Amygdala (tissue), 56 donors: ENCODE measurements around the gene MAPK8IP1.
"Not testable (repeated sequence)": the region's sequence is repeated elsewhere in the genome, so short reads cannot be mapped to it uniquely, and the experiment has no call there.

Experiments
- DNase-seq, 56 donors: peaks; one replicate each; lab custom pipeline; 2025; lab: John Stamatoyannopoulos, UW

Gene MAPK8IP1

DNA sequence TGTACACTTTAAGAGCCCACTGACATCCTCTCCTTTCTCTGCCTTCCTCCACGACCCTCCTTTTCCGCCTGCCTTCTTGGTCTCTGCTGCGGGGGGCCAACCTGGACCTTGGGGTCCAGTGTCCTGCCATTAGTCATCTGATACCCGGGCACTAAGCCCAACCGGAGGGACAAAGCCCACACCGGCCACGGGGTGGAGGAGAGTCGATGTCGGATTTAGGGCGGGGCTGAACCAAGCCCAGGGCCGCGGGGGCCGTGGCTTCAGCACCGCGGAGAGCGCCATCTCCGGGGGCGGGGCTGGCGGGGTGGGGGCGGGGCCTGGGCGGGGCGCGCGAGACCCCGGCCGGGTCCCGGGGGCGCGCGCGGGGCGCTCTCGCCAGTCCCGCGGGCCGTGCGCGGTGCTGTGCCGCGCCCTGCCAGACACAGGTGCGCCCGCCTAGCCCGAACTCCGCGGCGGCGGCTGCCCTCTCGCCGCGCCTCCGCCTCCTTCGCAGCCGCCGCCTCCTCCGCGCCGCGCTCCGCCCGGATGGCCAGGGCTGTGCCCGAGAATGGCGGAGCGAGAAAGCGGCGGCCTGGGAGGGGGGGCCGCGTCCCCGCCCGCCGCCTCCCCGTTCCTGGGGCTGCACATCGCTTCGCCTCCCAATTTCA, at the start of gene MAPK8IP1:
MAPK8IP1 (plus strand) TSS at position 378 of the 647 bp plus-strand sequence; CDS start at position 548, 170 bp downstream.
- peak in 20 of 56 donors; percentile 23 to 74 (median 44) for DNase-seq

DNA sequence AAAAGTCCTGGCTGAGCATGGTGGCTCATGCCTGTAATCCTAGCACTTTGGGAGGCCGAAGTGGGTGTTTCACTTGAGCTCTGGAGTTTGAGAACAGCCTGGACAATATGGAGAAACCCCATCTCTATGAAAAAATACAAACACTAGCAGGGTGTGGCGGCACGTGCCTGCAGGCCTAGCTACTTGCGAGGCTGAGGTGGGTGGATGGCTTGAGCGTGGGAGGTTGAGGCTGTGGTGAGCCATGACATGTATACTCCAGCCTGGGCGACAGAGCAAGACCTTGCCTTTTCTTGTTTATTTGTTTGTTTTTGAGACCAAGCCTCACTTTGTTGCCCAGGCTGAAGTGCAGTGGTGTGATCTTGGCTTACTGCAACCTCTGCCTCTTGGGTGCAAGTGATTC, 46.2 kb upstream of the MAPK8IP1 start:
- DNase-seq: no peak

DNA sequence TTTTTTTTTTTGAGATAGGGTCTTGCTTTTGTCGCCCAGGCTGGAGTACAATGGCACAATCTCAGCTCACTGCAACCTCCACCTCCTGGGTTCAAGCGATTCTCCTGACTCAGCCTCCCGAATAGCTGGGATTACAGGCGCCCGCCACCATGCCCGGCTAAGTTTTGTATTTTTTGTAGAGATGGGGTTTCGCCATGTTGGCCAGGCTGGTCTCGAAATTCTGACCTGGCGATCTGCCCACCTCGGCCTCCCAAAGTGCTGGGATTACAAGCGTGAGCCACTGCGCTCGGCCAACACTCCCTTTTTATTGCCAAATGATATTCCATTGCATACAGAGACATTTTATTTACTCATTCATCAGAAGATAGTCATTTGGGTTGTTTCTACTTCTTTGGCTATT, 45.2 kb upstream of the MAPK8IP1 start:
- not testable (repeated sequence) for DNase-seq

DNA sequence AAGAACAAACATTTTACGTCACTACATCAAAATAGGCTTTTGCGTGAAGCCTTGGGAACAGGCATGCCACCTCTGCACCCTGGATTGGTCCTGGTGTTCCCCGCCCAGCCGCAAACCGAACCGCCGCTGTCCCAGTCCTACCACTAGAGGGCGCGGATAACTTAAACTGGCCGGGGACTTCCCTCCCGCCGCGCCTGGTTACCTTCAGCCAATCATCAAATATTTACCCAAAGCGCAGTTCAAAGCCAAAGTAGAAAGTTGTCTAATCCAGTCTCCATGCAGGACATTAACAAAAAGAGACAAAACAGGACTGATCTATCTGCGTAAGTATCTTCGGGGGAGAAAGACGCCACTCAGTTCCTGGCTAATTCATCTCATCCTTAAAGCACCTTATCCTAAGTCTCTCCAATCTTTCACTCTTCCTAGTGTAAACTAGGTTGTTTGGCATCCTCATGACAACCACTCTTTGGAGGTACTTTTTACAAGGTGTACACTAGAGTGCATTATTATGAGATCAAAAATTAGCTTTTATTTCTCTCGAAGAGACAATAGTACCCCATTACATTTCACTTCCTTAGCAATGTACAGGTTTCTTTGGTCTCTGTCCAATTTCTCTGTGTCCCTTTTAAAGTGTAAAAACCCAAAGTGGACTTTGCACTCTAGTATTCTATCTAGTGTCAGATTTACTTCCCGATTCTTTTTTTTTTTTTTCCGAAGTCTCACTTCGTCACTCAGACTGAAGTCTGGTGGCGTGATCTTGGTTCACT, 42.1 kb upstream of the MAPK8IP1 start:
- peak in 55 of 56 donors; percentile 13 to 91 (median 67) for DNase-seq

DNA sequence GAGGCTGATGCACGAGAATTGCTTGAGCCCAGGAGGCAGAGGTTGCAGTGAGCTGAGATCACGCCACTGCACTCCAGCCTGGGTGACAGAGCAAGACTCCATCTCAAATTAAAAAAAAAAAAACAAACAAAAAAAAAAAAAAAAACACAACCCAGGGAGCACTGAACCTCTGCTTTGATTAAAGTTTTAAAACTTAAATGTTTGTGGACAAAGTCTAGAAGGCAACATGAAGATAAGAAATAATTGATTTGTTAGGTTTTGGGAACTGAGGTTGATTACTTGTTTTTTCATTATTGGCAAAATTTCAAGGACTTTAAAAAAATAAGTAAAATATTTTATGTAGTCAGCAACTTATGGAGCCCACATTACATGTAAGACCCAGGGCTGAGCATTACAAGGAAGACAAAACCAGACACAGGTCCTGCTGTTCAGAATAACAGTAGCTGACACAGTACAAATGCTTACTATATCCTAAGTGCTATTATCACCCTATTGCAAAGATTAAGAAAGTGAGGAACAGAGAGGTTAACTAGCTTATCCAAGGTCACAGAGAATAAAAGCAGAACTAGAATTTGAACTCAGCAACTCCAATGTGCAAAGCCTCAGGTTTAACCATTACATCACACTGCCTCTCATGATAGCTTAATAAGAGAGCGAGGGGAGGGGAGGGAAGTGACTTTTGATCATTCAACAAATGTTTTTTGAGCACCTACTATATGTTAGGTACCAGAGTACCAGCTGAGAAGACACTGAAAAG, 40.5 kb upstream of the MAPK8IP1 start:
- DNase-seq: no peak

DNA sequence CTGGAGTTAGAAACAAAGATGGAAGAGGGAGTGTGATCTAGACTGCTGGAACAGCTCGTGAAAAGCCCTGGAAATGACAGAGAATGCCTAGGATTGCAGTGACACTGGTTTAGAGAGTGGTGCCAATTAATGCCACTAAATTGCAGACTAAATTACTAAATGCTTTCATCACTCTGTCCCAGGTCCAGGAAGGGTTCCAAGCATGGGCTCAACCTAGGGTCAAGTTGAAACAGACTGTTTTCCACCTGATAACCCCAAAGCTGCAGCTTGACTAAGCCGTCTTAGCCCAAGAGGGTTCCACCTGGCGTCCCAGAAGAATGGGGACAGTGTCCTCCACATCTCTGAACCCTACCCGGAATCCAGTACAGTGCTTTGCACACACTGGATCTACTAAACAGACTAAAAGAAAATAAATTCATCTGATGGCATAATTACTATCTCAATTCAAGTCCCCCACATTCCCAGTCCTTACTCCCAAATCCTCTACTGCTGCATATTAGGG, 39.2 kb upstream of the MAPK8IP1 start:
- no peak for DNase-seq

DNA sequence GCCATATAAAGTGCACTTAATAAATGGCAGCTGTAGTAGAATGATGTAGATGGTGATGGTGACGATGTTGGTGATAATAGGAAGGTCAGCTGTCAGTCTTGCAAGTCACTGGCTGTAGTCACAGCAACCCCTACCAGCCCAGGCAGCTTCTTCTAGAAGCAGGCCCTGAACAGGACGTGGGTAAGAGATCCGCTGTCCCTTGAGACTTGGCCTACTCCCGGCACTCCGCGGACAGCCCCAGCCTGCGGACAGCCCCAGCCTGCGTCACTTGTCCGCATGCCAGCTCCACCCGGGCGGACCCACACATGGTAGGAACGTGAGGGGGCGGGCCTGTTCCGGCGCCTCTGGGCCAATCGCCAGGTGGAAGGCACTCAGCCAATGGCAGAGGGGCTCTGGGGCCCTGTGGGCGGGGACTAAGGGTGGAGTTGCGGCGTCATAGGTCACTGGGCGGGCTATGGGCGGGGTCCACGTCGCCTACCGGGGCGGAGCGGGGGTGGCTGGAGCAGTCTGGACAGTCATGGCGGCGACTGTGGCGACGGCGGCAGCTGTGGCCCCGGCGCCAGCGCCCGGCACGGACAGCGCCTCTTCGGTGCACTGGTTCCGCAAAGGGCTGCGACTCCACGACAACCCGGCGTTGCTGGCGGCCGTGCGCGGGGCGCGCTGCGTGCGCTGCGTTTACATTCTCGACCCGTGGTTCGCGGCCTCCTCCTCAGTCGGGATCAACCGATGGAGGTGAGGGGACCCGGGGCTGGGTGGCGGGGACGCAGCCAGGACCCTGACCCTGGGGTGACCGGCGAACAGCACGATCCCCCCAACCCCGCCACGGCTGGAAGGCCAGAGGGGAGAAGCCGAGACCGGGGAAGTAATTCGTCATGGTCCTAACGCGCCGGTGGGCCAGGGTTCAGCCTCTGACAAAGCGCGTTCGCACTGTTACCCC, 38.2 kb upstream of the MAPK8IP1 start, which contains the start of gene CRY2:
CRY2 (plus strand) TSS at position 502 of the 937 bp plus-strand sequence; CDS start at position 518, 16 bp downstream.
- peak; percentile 91 to 100 (median 99) for DNase-seq

DNA sequence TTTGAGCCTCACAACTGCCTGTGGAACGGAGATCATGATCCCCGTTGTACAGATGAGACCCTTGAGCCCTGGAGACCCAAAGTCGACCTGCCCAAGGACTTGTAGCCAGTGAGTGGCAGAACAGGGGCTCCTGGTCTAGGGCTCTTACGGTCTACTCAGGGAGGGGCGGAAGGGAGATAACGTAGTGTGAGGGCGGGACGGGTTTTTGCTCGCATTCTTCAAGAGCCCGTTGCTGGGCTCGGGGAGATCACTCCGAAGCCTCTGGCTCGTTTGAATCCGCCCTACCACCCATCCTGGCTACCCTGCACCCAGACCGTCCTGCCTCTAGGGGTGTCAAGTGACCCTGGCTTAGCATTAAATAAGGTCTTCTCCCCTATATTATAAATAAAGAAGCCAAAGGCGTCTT, 37.5 kb upstream of the MAPK8IP1 start:
- DNase-seq: peak in 15 of 56 donors; percentile 25 to 64 (median 46)

DNA sequence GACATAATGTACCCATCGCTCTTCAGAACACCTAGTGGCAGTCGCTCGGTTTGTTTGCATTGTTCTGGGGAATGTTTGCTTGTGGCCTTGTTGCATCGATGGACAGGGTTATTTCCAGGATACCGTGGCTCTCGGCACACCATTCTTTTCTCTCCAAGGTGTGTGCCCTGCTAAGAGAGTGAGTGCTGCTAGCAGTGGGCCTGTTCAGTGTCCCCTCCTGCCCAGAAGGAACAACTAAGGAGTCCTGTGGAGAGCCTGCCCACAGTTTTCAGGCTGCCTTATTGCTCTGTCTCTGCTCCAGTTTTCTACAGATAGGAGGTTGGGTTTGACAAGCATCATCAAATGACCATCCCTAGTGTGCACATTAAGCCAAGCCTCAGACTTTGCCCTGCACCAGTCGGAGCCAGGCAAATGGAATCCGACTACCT, 36.8 kb upstream of the MAPK8IP1 start:
- no peak for DNase-seq

DNA sequence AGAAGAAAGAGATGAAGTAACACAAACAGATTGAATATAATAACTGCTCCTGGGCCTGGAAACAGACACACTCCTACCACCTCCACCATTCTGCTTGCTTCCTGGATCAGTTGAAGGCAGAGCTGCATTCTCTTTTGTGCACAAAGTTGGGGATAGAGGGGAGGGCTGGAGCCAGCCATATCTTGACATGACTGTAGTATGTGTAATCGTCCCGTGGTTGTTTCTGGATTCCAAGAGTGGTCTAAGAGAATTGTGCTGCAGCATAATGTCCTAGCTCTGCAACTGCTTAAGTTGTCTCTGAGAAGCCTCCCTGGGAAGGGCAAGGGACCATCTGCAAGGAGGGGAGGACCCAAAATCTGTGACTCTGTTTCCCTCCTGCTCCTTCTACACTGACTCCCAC, 35.0 kb upstream of the MAPK8IP1 start:
- DNase-seq: no peak

DNA sequence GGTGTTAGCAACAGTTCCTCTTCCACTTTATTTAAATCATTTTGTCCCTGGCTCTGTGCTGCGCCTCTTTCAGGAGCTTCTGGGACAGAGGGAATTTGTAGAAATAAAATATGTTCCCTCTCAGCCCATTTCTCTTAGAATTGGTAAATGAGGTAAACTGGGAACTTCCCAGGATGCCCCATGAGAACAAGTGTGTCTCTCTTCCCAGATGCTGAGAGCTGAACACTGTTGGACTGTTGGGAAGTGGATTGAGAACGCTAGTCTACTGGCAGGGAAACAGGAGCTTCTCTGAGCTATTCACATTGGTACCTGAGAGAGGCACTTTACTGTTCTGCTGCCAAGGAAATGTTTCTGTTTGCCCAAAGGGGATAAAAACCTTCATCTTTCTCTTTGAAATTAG, 34.2 kb upstream of the MAPK8IP1 start:
- DNase-seq: peak in 1 of 56 donors; percentile 12

DNA sequence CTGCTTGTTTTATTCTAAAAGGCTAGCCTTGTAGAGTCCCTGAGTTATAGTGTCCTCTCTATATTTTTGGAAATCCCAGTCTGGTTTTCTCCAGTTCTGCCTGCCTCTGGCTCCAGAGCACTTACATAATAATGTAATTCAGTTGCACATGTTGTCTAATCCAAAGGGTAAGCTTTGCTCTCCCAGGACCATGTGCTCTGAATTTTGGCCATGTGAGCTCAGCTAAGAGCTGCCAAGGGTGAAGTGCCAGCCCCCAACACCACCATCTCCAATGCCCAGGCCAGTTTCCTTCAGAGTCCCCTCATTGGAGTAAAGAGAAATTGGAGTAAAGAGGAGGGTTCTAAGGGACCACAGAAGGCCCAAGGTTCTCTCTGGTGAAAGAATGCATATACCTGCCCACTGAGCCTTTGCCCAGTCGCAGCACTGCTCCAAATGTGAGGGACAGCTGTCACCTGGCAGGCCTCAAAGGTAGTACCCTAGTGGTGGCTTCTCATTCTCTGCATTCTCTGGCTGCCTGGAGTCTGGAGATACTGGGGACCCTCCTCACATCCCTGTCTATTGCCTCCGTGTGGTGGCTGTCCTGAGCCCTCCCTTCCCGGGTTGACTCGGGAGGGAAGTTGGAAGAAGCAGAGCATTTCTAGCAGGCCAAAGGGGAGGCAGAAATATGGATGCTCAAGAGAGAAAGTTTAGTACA, 33.3 kb upstream of the MAPK8IP1 start:
- DNase-seq: peak in 26 of 56 donors; percentile 16 to 68 (median 39)

DNA sequence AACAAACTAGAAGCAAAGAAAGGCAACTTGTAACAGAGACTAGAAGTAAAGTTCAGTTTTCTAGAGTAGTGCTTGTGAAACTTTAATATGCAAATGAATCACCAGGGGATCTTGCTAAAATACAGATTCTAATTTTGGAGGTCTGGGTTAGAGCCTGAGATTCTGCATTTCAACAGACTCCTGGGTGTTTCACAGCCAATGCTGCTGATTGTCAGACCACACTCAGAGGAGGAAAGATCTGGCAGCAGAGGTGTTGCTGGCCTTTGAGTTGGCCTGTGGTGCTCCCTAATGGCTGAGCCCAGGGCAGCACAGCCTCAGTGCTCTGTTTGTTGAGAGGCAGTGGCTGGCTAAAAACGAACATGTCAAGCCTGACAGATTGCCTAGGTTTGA, 32.7 kb upstream of the MAPK8IP1 start:
- DNase-seq: peak in 1 of 56 donors; percentile 17

DNA sequence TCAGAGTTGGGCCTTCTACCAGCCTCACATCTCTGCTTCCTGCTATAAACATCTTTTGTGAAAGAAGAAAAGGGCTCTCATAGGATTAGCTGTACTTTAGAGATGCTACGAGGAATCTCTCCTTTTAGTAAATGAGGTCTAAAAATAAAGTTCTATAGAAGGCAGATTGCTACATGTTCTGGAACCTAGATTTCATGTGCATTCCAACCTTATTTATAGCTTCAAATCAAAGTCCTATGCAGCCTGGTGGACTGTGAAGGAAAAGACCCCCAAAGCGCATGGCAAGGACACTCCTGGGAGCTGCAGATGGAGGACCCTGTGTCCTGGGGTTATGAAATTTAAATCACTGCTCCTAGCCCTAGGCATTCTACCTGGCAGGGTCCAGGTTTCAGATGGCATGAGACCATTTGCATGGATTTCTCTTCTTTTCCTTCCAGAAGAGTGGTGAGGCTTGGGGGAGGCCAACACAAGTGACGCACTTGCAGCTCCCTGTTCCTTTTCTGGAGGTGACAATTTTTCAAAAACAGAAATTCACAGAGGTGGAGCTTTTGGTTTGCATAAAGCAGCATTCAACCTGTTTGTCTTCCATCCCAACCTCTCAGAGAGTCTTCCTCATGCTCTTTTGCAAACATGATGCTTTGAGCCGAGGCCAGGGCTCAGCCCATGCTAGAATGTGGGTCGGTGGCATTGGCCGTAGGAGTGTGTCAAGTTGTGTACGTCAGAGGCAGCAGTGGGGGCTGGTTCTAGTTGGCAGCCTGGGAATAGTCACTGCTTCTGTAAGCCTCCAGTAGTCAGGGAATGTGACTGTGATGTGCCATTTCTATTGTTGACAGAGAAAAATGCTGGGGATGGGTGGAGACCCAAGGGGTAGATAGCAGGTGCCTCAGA, 31.9 kb upstream of the MAPK8IP1 start:
- DNase-seq: peak in 27 of 56 donors; percentile 12 to 74 (median 36)

DNA sequence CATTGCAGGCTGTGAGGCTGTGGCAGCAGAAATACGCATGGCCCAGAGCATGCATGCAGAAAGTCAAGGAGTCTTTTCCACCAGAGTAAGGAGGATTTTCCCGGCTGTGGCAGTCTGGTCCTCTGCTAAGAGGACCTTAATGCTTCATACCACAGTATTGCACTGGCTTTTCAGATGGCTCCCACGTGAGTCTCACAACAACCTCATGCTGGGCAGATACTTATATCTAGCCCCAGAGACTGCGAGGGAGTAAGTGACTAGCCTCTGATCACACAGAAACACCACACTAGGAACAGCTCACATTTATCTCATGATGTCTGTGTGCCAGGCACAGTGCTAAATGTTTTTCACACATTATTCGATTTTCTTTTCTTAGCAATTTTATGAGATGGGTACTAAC, 30.1 kb upstream of the MAPK8IP1 start:
- DNase-seq: no peak

DNA sequence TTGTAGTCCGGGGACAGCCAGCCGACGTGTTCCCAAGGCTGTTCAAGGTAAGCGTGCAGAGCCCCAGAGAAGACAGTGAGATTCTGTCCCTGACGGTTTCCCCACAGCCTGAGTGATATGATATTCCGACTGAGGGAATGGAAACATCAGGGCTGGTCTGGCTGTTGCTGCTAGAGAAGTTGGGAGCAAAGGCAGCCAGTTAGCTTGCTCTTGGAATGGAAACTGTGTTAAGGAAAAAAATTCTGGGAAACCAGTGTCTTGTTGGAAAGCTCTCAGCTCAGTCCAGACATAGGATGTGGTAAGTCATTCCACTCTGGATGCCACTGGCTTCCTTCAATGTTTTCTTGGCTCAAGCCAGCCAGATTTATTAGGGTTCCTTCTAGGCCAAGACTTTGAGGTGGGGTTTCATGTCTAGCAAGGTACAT, 29.4 kb upstream of the MAPK8IP1 start:
- DNase-seq: no peak

DNA sequence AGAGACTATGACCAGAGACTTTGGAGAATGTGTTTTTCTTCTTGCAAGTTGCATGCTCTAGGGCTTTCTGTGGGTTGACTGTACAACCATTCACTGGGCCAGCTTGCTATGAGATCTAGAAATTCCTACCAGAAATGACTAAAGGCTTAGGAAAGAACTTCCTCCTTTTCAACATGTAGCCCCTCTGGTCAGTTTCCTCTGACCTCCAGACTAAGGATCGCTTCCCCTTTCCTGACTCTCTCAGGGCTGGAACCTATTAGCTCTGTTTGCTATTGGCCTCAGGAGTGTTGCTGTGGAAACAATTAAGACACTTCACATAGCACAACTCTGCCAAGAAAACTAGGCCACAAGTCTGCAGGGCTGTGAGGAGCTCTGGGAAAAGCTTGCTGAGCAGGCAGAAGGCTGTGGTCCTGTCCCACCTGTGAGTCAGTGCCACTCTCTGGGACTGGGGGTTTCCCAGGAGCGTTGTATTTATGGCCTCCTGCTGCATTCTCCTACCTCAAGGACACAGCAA, 27.4 kb upstream of the MAPK8IP1 start:
- peak in 24 of 56 donors; percentile 20 to 70 (median 40) for DNase-seq
